Bronchial smooth muscle cell (primary cell): ENCODE measurements around the gene CCNC. TPM values are rescaled to one million over a fixed set of nuclear protein-coding genes. Genes with fewer than 3 reads are reported as not detected.

Experiments used
- total RNA-seq: library from RNA; depleted of rRNA; stranded (reverse); fragments of >200 nt; gene quantifications from 2 replicates; pipeline ENCODE4 v1.2.1, GENCODE V29; 2014

Gene CCNC, protein sequence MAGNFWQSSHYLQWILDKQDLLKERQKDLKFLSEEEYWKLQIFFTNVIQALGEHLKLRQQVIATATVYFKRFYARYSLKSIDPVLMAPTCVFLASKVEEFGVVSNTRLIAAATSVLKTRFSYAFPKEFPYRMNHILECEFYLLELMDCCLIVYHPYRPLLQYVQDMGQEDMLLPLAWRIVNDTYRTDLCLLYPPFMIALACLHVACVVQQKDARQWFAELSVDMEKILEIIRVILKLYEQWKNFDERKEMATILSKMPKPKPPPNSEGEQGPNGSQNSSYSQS
- total RNA-seq: 44.2 and 62.9 TPM in 2 replicates

DNA sequence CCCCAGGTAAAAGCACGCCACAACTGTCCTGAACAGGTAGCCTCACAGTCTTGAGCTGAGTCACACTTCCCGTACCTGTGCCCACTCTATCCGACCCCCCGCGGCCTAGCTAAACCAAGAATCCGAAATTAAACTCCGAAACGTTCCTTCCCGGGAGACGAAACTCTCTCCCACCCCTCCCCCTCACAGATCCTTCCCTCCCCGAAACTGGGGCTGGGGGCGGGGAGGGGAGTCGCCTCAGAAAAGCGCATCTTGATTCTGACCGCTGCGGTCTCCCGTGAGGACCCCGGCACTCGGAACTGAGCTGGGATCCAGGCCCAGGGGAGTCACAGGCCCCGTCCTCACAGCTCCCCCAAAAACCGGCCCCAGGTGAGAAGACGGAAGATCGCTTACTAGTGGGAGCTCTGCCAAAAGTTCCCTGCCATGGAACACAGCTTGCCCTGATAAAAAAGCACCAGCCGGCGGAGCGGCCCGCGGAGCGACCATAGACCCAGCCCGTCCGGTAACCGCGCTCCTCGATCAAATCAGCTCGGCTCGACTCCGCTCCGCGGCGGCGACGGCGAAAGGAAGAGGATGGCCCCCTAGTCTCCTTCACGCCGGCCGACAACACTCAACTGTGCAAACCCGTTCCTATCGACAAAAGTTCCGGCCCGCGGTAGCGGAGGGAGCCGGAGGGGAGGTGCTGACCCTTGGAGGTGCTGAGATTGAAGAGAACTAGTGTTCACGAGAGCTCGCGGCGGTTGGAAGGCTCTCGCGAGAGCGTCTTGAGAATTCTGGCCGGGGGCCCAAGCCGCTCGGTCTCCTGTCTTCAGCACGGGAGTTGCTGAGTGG, at the start of gene CCNC:
TSS of gene CCNC (minus strand) at position 558 of the 831 bp plus-strand sequence. CDS start at position 425, 133 bp downstream.

DNA sequence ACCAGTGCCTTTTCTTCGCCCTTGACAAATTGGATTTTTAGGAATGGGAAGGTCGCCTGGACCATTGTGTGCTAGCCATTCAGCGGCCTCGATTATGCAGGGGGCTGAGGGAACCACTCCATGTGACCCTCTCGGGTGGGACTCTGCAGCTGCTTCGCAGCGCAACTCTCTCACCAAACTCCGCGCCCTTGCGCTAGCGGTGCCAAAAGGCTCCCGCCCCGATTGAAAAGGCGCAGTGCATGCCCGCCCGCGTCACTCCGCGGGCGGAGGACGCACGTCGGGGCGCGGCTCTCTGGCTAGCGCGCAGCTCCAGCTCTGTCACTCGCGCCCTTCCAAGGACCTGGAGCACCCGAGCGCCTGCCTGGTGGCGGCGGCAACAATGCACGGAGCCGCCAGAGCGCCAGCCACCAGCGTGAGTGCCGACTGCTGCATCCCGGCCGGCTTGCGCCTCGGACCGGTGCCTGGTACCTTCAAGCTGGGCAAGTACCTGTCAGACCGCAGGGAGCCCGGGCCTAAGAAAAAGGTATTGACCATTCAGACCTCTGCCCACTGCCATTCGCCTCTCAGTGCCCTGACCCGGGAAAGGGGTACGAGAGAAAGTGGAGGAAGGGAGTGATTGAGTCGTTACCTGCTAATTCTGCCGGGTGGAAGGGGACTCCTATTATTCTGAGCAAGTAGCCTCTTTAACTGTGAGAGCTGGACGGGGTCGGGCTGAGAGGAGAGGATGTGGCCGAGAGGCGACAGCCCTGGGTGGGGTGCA, 38.4 kb upstream of the CCNC start, which contains the start of gene PRDM13:
TSS of gene PRDM13 (plus strand) at position 178 of the 760 bp plus-strand sequence. CDS start at position 380, 202 bp downstream.

Other genes starting within 250 kb of the CCNC start
- gene FAXC, start 219.0 kb downstream of the CCNC start, total RNA-seq: 0.16 and 0.26 TPM in 2 replicates
- gene COQ3, start 174.5 kb downstream of the CCNC start, total RNA-seq: 1.7 and 4.6 TPM in 2 replicates
- gene PNISR, start 143.4 kb downstream of the CCNC start, total RNA-seq: 59.4 and 76.8 TPM in 2 replicates
- gene USP45, start 53.2 kb downstream of the CCNC start, total RNA-seq: 8.8 and 9.9 TPM in 2 replicates
- gene PRDM13, start 38.2 kb upstream of the CCNC start, total RNA-seq: not detected in 2 replicates